D721Med (cell line): ENCODE measurements around the gene C13orf46.

ENCODE experiments used
- DNase-seq: peaks from one replicate; pipeline ENCODE4 v3.0.0; 2011; ENCODE audit warnings: low spot score; ENCODE audit not compliant: insufficient read length
- FAIRE-seq: peaks from 2 replicates; lab custom pipeline; 2011; peaks lifted over from hg19 to GRCh38; lab: Jason Lieb, UNC
- CTCF ChIP-seq: IDR thresholded peaks from 2 replicates; pipeline ENCODE4 v1.5.1; 2012; ENCODE audit warnings: mild to moderate bottlenecking, control low read depth; ENCODE audit not compliant: insufficient read depth; ENCODE audit errors: missing control alignments

C13orf46 gene

GRCh38 chr13:114018461-114019055, 44.7 kb upstream of the C13orf46 start:
- DNase-seq (no peak), FAIRE-seq (no peak)
- no peak for TF ChIP-seq CTCF

GRCh38 chr13:114017966-114018365, 44.1 kb upstream of the C13orf46 start:
- TF ChIP-seq CTCF, result no peak
- FAIRE-seq (no peak), DNase-seq (no peak)

GRCh38 chr13:114017028-114017630, 43.3 kb upstream of the C13orf46 start:
- DNase-seq (no peak), FAIRE-seq (no peak)
- no peak for TF ChIP-seq CTCF

GRCh38 chr13:114016321-114017027, 42.6 kb upstream of the C13orf46 start:
- FAIRE-seq, result no peak
- no peak for DNase-seq
- TF ChIP-seq CTCF, result no peak

- FAIRE-seq, result no peak
- DNase-seq, result no peak
- no peak for TF ChIP-seq CTCF
These were observed 42.1 kb upstream of the C13orf46 start for GRCh38 chr13:114015969-114016295.

- FAIRE-seq (no peak), DNase-seq (no peak)
- TF ChIP-seq CTCF, result no peak
These were observed 41.5 kb upstream of the C13orf46 start for GRCh38 chr13:114015111-114015968.
